HG03571 (cell line): ENCODE measurements around the gene APOC3.
A peak's percentile ranks its signal among the peaks of the same experiment; 100 is the strongest.

ENCODE experiments used
- ATAC-seq: cut with Tn5 transposase; IDR thresholded peaks from one replicate; pipeline ENCODE4 v1.9.1; 2021; ENCODE audit not compliant: unreplicated experiment

The APOC3 gene

GRCh38 chr11:116829525-116830183, at the start of gene APOC3:
Gene APOC3 (plus strand): TSS chr11:116829907. CDS start chr11:116830583, 676 bp downstream.
- no peak for ATAC-seq

GRCh38 chr11:116782728-116783127, 47.0 kb upstream of the APOC3 start:
- no peak for ATAC-seq

DNA sequence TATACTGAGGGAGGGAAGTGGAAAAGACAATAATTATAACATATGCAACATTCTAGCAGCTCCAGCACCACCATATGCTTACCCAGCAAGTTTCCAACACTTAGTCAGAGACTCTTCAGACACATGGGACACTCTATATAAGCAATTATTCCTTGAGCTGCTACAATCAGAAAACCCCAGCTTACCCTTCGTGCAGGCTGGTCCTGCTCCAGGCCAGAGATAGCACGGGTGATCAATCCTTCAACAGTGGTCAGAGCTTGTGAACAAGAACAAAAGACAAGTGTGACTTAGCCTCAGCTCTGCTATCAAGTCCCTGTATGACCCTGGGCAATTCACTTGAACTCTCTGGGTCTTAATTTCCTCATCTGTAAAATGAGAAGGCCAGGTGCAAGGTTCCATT, 43.4 kb upstream of the APOC3 start:
- no peak for ATAC-seq

DNA sequence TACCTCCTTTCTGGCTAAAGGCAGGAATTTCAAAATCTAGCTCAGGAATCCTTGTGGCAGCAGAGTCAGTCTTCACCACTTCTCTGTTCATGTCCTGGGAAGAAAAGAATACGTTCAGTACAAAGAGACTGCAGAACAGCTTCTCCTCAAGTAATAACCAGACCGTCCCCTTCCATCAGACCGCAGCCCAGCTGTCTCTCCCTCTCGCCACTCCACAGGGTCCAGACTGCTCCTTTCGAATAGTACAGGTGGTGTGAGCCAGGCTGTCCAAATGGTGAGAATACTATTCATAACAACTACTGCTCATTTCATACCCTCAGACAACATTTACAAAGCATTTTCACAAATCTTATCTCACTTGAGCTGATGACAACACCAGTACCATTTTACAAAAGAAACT, 42.7 kb upstream of the APOC3 start:
- ATAC-seq = no peak

DNA sequence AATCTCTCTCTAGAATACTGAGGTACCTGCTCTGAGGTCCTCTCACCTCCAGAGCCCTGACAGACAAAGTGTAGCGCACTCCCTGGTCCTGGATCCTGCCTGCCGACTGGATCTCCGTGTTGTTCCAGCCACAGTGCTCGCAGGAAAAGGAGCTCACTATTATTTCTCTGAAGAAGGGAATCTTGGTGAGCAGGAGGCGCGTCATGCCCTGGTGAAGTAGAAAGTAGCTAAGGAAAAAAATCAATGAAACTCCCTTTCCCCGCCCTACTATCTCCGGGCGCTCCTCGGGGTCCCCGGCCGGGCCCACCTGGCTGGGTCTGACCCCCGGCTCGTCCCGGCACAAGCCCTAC, 42.3 kb upstream of the APOC3 start:
- ATAC-seq = peak; percentile 8

DNA sequence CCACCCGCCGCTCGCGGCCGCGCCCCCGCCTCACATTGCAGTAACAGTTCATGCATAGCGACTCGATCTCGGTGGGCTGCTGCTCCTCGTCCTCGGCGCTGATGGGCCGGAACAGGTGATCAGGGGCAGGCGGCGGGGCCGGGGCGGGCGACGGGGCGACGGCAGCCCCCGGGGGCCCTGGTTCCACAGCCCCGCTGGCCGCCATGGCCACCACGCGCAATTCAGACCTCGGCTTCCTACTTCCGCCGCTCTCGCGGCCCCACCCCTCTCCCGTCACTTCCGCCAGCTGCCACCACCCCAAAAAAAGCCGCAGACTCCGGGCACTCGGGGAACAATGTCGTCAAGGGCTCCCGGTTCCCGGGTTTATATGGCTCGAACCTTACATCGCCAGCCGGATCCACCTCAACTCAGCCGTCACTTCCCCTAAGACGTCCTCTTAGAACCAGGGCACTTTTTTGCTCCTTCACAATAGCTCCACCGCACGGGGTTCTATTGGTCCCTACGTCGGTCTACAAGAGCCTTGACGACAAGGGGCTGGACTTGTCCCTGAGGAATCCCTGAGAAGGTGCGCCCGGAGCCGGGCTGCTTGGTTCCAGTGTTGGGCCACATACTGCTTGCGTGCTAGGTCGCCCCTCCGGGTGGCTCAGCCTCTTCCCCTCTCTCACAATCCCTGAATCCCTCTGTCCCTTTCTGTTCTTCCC, 41.8 kb upstream of the APOC3 start, which contains the start of gene ZPR1:
Gene ZPR1 (minus strand): TSS at position 238 of the 701 bp plus-strand sequence. CDS start 33 bp downstream, at position 205.
- ATAC-seq = peak; percentile 75

DNA sequence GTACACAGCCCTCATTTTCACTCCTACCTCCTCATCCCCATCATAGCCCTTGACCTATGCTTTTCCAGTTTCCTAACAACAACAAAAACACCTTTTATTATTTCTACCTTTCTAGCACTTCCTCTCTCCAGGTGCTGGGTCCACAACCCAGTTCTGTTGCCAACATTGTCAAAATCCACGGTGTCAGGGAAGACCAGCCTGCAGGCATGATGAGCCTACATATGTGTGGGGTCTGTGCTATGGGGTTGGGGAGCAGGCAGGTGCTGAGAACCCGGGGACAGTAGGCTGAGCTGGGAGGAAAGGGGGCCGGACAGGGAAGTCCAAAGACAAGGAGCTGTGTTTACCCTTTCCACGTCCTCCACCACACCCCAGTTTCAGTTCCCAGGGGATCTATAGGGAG, 41.2 kb upstream of the APOC3 start:
- ATAC-seq = no peak

DNA sequence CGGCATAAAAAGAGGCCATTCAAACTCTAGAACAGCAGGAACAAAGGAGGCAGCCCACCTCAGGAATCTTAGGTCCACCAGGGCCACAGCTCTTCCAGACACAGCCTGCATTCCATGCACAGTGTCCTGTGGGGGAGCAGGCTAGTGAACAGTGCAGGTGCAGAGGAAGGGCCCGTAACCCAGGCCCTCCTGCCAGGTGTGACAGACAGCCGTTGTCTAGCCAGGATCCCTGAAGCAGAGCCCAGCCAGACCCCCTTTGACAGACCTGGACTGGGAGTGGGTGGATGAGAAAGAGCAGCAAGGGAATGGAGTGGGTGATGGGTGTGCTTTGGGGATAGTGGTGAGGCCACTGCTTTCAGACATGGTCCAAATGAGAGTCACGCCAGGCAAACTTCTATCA, 40.7 kb upstream of the APOC3 start:
- ATAC-seq = no peak

- no peak for ATAC-seq
Observed at GRCh38 chr11:116790167-116791001, 39.3 kb upstream of the APOC3 start.

GRCh38 chr11:116791002-116791812, 38.5 kb upstream of the APOC3 start:
- no peak for ATAC-seq

DNA sequence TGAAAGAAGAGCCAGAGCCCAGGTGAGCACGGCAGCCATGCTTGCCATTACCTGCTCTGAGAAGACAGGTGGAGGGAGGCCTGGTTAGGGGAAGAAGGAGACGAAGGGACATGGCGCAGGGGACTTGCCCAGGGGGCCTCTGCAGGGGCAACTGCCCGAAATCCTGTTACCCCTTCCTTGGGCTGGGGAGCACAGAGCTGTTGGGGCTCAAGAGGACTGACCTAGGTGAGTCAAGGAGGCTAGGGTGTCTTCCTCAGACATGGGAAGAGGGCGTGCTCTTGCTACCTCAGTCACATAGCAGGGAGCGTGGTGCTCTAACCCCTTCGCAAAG, 37.9 kb upstream of the APOC3 start, which contains the start of gene APOA5:
Gene APOA5 (minus strand): TSS at position 67 of the 331 bp plus-strand sequence. CDS start 19 bp downstream, at position 48.
- no peak for ATAC-seq

- no peak for ATAC-seq
Observed at GRCh38 chr11:116792144-116792868, 37.4 kb upstream of the APOC3 start.

- ATAC-seq = no peak
Observed at GRCh38 chr11:116792869-116793771, 36.6 kb upstream of the APOC3 start.

- no peak for ATAC-seq
Observed at GRCh38 chr11:116793772-116794097, 36.0 kb upstream of the APOC3 start.

GRCh38 chr11:116794851-116795250, 34.9 kb upstream of the APOC3 start:
- no peak for ATAC-seq

DNA sequence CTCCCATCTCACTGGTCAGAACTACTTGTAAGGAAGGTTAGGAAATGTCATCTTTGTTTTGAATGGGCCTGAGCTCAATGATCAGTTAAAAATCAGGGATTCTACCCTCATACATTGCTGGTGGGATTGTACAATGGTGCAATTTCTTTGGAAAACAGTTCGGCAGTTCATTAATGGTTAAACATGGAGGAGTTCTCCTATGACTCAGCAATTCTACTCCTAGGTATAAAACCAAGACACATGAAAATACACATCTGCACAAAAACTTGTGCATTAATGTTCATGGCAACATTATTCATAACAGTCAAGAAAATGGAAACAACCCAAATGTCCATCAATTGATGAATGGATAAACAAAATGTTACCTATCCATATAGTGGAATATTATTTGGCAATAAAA, 33.2 kb upstream of the APOC3 start:
- ATAC-seq = no peak

- no peak for ATAC-seq
Observed at GRCh38 chr11:116797816-116798215, 31.9 kb upstream of the APOC3 start.

DNA sequence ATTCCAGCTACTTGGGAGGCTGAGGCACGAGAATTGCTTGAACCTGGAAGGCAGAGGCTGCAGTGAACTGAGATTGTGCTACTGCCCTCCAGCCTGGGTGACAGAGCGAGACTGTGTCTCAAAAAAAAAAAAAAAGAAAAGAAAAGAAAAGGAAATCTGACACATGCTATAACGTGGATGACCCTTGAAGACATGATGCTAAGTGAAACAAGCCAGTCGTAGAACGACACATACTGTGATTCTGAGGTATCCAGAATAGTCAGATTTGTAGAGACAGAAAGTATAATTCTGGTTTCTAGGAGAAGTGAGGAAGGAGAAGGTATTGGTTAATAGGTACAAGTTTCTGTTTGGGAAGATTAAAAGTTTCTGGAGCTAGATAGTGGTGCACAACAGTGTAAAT, 31.3 kb upstream of the APOC3 start:
- ATAC-seq = no peak

DNA sequence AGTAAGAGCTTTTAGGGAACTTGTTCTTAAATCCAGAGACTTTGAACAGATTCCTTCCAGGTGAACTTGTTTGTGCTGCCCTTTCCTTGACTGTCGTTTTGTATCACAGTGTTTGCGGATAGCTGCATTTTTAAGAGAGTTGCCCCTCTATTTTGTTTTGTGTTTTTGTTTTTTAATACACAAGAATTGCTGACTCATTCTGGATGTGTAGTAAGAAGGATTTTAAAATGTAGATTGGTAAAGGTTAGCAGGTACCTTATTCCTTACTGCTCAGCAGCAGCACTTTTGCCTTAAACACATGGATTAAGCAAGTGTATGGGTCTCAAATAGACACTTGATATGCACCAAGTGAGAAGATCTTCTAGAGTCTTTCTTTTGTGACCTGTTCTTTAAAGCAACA, 29.1 kb upstream of the APOC3 start:
- no peak for ATAC-seq
